Activated CD8-positive, alpha-beta memory T cell treated with anti-CD3 and anti-CD28 coated beads, Interleukin-2, amount 50 U/mL, for 4 hours (primary cell): ENCODE results near the gene KRTAP10-6.
"Not testable (repeated sequence)": the region's sequence is repeated elsewhere in the genome, so short reads cannot be mapped to it uniquely, and the experiment has no call there.

Source experiments
- DNase-seq: peaks from one replicate; pipeline ENCODE4 v3.0.0-alpha.2; 2020

KRTAP10-6 gene

GRCh38 chr21:44592446-44593311 lies at the start of gene KRTAP10-6:
Gene KRTAP10-6 (minus strand): TSS chr21:44592505. CDS start chr21:44592484, 21 bp downstream.
- no peak for DNase-seq

- no peak for DNase-seq
These were observed 48.5 kb upstream of the KRTAP10-6 start for GRCh38 chr21:44640761-44641160.

GRCh38 chr21:44639331-44639655 lies 47.0 kb upstream of the KRTAP10-6 start:
- DNase-seq = no peak

GRCh38 chr21:44638506-44639330 lies 46.4 kb upstream of the KRTAP10-6 start:
- not testable (repeated sequence) for DNase-seq

- not testable (repeated sequence) for DNase-seq
These were observed 45.6 kb upstream of the KRTAP10-6 start for GRCh38 chr21:44637851-44638348.

- DNase-seq = no peak
These were observed 44.9 kb upstream of the KRTAP10-6 start, which contains the start of gene KRTAP10-10 for GRCh38 chr21:44637018-44637850. Gene KRTAP10-10 (plus strand): TSS chr21:44637356. CDS start chr21:44637418, 62 bp downstream.

- no peak for DNase-seq
These were observed 44.1 kb upstream of the KRTAP10-6 start for GRCh38 chr21:44636209-44637017.

- no peak for DNase-seq
These were observed 39.8 kb upstream of the KRTAP10-6 start for GRCh38 chr21:44632067-44632466.

- no peak for DNase-seq
These were observed 38.1 kb upstream of the KRTAP10-6 start for GRCh38 chr21:44630440-44630839.

- no peak for DNase-seq
These were observed 36.5 kb upstream of the KRTAP10-6 start for GRCh38 chr21:44628707-44629391.

GRCh38 chr21:44627831-44628233 lies 35.5 kb upstream of the KRTAP10-6 start:
- not testable (repeated sequence) for DNase-seq

- not testable (repeated sequence) for DNase-seq
These were observed 35.0 kb upstream of the KRTAP10-6 start for GRCh38 chr21:44627181-44627822.

GRCh38 chr21:44626673-44627143 lies 34.4 kb upstream of the KRTAP10-6 start, which contains the start of gene KRTAP10-9:
Gene KRTAP10-9 (plus strand): TSS chr21:44627093. CDS start chr21:44627172, 79 bp downstream.
- DNase-seq = no peak

GRCh38 chr21:44626262-44626661 lies 34.0 kb upstream of the KRTAP10-6 start:
- DNase-seq = peak; percentile 20

- DNase-seq = no peak
These were observed 33.5 kb upstream of the KRTAP10-6 start for GRCh38 chr21:44625756-44626155.

- no peak for DNase-seq
These were observed 31.3 kb upstream of the KRTAP10-6 start for GRCh38 chr21:44623575-44623974.

GRCh38 chr21:44619886-44620285 lies 27.6 kb upstream of the KRTAP10-6 start:
- no peak for DNase-seq

GRCh38 chr21:44618909-44619308 lies 26.6 kb upstream of the KRTAP10-6 start:
- peak; percentile 54 for DNase-seq

- DNase-seq = no peak
These were observed 26.2 kb upstream of the KRTAP10-6 start for GRCh38 chr21:44618504-44618903.

GRCh38 chr21:44617071-44617501 lies 24.8 kb upstream of the KRTAP10-6 start:
- no peak for DNase-seq
